AG04449 (cell line): ENCODE measurements around the gene CUL9.

Experiments
- CTCF ChIA-PET: fragments of 350-600 bp; formaldehyde crosslinking; extraction: SDS; loops from one replicate; lab custom pipeline; 2021; ENCODE audit warnings: antibody characterized with exemption; lab: Yijun Ruan, JAX
- POLR2A ChIA-PET: fragments of 400-600, 350-600 bp; formaldehyde crosslinking; extraction: SDS; loops from one replicate; lab custom pipeline; 2020; ENCODE audit warnings: antibody characterized with exemption, inconsistent platforms; lab: Yijun Ruan, JAX
- DNase-seq: peaks from one replicate; pipeline ENCODE4 v3.0.0-alpha.2; 2010; ENCODE audit warnings: low read depth, low spot score
- H3K4me3 ChIP-seq: 2 replicates; pipeline ENCODE4 v1.5.1; 2011; ENCODE audit warnings: low read depth, mild to moderate bottlenecking, control low read depth, low read length
- TF ChIP-seq, protein P1 (sequence below): IDR thresholded peaks from one replicate; pipeline ENCODE4 v1.5.1; 2011; ENCODE audit warnings: mild to moderate bottlenecking, moderate library complexity, low read length, control low read depth, inconsistent platforms; ENCODE audit not compliant: insufficient read depth; ENCODE audit errors: missing control alignments

Gene CUL9

DNA sequence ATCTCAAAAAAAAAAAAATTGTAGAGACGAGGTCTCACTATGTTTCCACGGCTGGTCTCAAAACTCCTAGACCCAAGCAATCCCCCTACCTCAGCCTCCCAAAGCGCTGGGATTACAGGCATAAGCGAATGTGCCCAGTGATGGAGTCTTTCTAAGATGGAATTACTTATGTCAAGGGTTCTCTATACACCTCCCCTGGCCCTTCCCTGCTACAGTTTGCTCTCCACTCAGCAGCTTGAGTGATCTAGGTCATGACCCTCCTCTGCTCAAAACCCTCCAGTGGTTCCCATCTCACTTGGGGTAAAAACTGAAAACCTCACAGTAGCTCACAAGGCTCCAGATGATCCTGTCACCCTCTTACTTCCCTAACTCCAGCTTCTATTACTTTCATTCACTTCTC is 49.1 kb downstream of the CUL9 start:
- ChIA-PET CTCF (interaction anchor here (1.0 to 4.3 kb wide), 6 partner anchors 14 to 276 kb away, joined by 3 to 98 read pairs (median 16); no protein-coding TSS in a partner anchor), POLR2A (no interaction called here)
- no peak overlapping the region for H3K4me3 ChIP-seq
- TF ChIP-seq, protein P1, sequence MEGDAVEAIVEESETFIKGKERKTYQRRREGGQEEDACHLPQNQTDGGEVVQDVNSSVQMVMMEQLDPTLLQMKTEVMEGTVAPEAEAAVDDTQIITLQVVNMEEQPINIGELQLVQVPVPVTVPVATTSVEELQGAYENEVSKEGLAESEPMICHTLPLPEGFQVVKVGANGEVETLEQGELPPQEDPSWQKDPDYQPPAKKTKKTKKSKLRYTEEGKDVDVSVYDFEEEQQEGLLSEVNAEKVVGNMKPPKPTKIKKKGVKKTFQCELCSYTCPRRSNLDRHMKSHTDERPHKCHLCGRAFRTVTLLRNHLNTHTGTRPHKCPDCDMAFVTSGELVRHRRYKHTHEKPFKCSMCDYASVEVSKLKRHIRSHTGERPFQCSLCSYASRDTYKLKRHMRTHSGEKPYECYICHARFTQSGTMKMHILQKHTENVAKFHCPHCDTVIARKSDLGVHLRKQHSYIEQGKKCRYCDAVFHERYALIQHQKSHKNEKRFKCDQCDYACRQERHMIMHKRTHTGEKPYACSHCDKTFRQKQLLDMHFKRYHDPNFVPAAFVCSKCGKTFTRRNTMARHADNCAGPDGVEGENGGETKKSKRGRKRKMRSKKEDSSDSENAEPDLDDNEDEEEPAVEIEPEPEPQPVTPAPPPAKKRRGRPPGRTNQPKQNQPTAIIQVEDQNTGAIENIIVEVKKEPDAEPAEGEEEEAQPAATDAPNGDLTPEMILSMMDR, result no peak
- no peak for DNase-seq

DNA sequence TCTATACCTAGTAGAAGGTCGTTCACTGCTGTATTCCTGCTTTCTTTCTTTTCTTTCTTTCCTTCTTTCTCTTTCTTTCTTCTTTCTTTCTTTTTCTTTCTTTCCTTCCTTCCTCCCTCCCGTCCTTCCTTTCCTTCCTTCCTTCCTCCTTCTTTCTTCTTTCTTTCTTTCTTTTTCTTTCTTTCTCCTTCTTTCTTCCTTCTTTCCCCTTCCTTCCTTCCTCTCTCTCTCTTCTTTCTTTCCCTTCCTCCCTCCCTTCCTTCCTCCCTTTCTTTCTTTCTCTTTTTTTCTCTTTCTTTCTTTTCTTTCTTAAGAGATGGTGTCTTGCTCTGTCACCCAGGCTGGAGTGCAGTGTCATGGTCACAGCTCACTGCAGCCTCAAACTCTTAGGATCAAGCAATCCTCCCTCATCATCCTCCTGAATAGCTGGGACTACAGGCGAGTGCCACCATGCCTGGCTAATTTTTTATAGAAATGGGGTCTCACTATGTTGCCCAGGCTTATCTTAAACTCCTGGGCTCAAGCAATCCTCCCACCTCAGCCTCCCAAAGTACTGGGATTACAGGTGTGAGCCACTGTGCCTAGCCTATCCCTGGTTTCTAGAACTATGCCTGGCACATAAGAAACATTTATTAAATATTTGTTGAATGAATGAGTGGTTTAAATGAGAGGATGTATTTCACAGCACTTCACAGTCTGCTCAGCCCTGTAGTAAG is 49.9 kb downstream of the CUL9 start:
- ChIA-PET CTCF (interaction anchor here (1.0 to 4.2 kb wide), 3 partner anchors 24 to 275 kb away, joined by 3 to 30 read pairs (median 28); no protein-coding TSS in a partner anchor), POLR2A (no interaction called here)
- no peak for DNase-seq
- TF ChIP-seq, protein P1, result no peak
- no peak overlapping the region for H3K4me3 ChIP-seq

DNA sequence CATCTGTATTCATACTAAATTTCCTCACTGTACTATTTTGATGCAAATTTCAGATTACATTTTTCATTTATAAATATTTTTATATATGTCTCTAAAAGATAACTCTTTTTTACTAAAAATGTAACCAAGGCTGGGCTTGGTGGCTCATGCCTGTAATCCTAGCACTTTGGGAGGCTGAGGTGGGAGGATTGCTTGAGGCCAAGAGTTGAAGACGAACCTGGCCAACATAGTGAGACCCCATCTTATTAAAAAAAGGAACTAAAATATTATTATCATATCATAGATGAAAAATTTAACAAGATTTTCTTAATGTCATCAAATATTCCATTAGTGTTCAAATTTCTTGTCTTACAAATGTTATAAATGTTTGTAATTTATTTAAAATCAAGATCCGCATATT is 53.8 kb downstream of the CUL9 start:
- no peak for DNase-seq
- H3K4me3 ChIP-seq, result no peak overlapping the region
- TF ChIP-seq, protein P1, result no peak
- CTCF ChIA-PET, result no interaction called here
- POLR2A ChIA-PET, result no interaction called here

DNA sequence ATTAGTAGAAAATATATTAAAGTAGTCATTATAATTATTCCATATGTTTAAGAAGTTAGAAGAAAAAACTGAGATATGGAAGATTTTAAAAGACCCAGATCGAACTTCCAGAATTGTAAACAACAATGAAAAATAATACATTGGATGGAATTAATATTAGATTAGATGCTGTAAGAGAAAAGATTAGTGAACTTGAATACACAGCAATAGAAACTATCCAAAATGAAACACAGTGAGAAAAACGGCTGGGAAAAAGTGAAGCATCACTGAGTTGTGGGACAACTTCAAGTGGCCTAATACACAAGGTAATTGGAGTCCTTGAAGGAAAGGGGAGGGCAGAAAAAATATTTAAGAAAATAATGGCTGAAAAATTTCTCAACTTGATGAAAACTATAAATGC is 57.1 kb downstream of the CUL9 start:
- ChIA-PET POLR2A (no interaction called here), CTCF (interaction anchor here (0.6 to 1.9 kb wide), 3 partner anchors 10 to 369 kb away, joined by 3 to 38 read pairs (median 3); partner anchors contain the start of gene DNPH1)

DNA sequence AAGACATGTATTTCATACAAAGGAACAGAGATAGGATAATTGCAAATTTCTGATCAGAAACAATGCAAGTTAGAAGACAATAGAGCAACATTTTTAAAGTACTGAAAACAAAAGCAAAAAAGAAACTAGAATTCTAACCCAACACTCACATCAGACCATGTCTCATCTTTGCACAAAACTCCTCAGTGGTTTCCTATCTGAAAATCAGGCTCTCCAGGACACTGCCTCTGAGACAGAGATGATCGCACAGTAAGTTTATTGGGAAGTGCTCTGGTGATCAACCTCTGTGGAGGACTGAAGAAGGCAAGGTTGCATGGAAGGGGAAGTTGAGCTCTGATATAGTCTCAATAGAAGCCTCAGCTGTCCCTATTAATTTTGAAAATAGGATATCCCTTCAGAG is 59.0 kb downstream of the CUL9 start:
- POLR2A ChIA-PET, result no interaction called here
- TF ChIP-seq, protein P1, result no peak
- CTCF ChIA-PET, result interaction anchor here (1.3 to 1.5 kb wide), 2 partner anchors 12 to 14 kb away, joined by 4 to 8 read pairs; partner anchors contain the start of gene DNPH1
- no peak for DNase-seq
- H3K4me3 ChIP-seq, result no peak overlapping the region

More for the DNA sequence above, 57.1 kb downstream of the CUL9 start:
- H3K4me3 ChIP-seq, result no peak overlapping the region
- TF ChIP-seq, protein P1, result no peak
- no peak for DNase-seq

DNA sequence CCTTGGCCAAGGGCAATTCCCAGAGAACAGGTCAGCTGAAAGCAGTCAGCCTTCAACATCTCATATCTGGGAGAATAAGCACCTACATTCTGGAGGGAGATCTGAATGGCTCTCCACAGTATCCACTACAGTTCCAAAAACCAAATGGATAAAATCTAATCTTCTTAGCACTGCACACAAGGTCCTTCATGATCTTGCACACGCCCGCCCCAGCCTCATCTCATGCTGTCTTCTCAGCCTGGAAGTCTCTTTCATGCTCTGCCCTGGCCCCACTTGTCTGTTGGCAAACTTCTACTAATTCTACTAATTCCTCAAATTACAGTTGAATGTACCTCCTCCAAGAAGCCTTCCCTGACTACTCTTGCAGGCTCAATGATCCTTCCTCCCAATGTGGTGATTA is 59.5 kb downstream of the CUL9 start:
- TF ChIP-seq, protein P1, result no peak
- DNase-seq, result no peak
- POLR2A ChIA-PET, result no interaction called here
- CTCF ChIA-PET, result interaction anchor here (1.5 kb wide), 1 partner anchor 13 kb away, joined by 8 read pairs; the partner anchor contains the start of gene DNPH1
- no peak overlapping the region for H3K4me3 ChIP-seq
